ENCODE results near the gene SLIT3. TPM values are rescaled to one million over a fixed set of nuclear protein-coding genes. Genes with fewer than 3 reads are reported as not detected.

SLIT3 gene
- total and polyA plus RNA-seq, 2 experiments from 2014 or later, result 0.59 to 0.71 TPM

GRCh38 chr5:169115461-169116124 is 185.3 kb downstream of the SLIT3 start:
- H3K4me3 Mint-ChIP-seq, result no peak overlapping the region
- H3K36me3 Mint-ChIP-seq (ENCODE audit: low read depth), result no peaks in the 10 kb centered on the region
- no peak overlapping the region for H2AFZ ChIP-seq
- no peak overlapping the region for H3K4me3 ChIP-seq
- no peak for ATAC-seq
- no peaks in the 10 kb centered on the region for H4K20me1 ChIP-seq (replicated peaks; ENCODE audit: insufficient read depth)
- no peaks in the 10 kb centered on the region for H3K27me3 ChIP-seq (ENCODE audit: insufficient read depth)
- H3K27ac ChIP-seq (ENCODE audit: low read depth), result no peak overlapping the region
- no peaks in the 10 kb centered on the region for H3K36me3 ChIP-seq (ENCODE audit: insufficient read depth)
- H3K4me1 ChIP-seq (ENCODE audit: insufficient read depth), result 0 out of 2 replicates have a peak, but pooled peaks cover 4% of the 10 kb centered on the region
- no peaks in the 10 kb centered on the region for H3K79me2 ChIP-seq (replicated peaks; ENCODE audit: insufficient read depth)
- H3K4me1 Mint-ChIP-seq, result peaks cover 12% of the 10 kb centered on the region
- no peak for DNase-seq (ENCODE audit: low spot score)
- H3K27me3 Mint-ChIP-seq (ENCODE audit: insufficient read depth, low read depth, poor library complexity), result peaks cover 6% of the 10 kb centered on the region
- TF ChIP-seq ZNF462 (CRISPR knock-in tag; IDR thresholded peaks at IDR 0.05), result no peak
- TF ChIP-seq ETS1 (IDR thresholded peaks at IDR 0.05), result no peak
- TF ChIP-seq CTCF (conservative IDR thresholded peaks at IDR 0.05; ENCODE audit: low read depth in 2 of 2), result no peak
- TF ChIP-seq EZH2 (IDR thresholded peaks at IDR 0.05; ENCODE audit: low read depth, unreplicated experiment), result no peak
- no peak for TF ChIP-seq STAT1 (IDR thresholded peaks at IDR 0.05; ENCODE audit: unreplicated experiment)
- TF ChIP-seq JUNB (IDR thresholded peaks at IDR 0.05; ENCODE audit: unreplicated experiment), result no peak
- no peak for TF ChIP-seq ZNF331 (CRISPR knock-in tag; IDR thresholded peaks at IDR 0.05; ENCODE audit: low read depth)
- TF ChIP-seq POLR2AphosphoS5 (IDR thresholded peaks at IDR 0.05; ENCODE audit: low read depth), result no peak
- TF ChIP-seq EZH2phosphoT487 (IDR thresholded peaks at IDR 0.05; ENCODE audit: unreplicated experiment), result no peak
- no peak for TF ChIP-seq ZNF114 (CRISPR knock-in tag; IDR thresholded peaks at IDR 0.05)
- no peak for TF ChIP-seq CREB1 (CRISPR knock-in tag; IDR thresholded peaks at IDR 0.05; ENCODE audit: low read depth)
- TF ChIP-seq NANOG (IDR thresholded peaks at IDR 0.05; ENCODE audit: borderline replicate concordance), result no peak
- no peak for TF ChIP-seq REST (IDR thresholded peaks at IDR 0.05; ENCODE audit: unreplicated experiment)
- peaks cover 3% of the 10 kb centered on the region for H3K9me2 ChIP-seq (ENCODE audit: insufficient read depth)
- no peaks in the 10 kb centered on the region for H3F3A ChIP-seq (replicated peaks; ENCODE audit: low read depth)
- H3K9me3 Mint-ChIP-seq, result no peaks in the 10 kb centered on the region
- no peak overlapping the region for H3K4me2 ChIP-seq
- no peak overlapping the region for H3K27ac Mint-ChIP-seq

Data from GM23338 (cell line).